NCI-H226 (cell line): ENCODE measurements around the gene SLC17A1.

Experiments
- DNase-seq: peaks from one replicate; pipeline ENCODE4 v3.0.0-alpha.2; 2015

SLC17A1 gene

GRCh38 chr6:25830458-25830857 lies 1.4 kb downstream of the SLC17A1 start:
- DNase-seq: no peak

GRCh38 chr6:25829375-25829774 lies 2.5 kb downstream of the SLC17A1 start:
- no peak for DNase-seq

- no peak for DNase-seq
Measured at GRCh38 chr6:25821341-25821740, 10.5 kb downstream of the SLC17A1 start.

GRCh38 chr6:25816252-25816651 lies 15.6 kb downstream of the SLC17A1 start:
- no peak for DNase-seq

GRCh38 chr6:25815194-25815593 lies 16.7 kb downstream of the SLC17A1 start:
- DNase-seq: no peak

GRCh38 chr6:25804804-25805203 lies 27.0 kb downstream of the SLC17A1 start:
- no peak for DNase-seq

GRCh38 chr6:25801436-25801835 lies 30.4 kb downstream of the SLC17A1 start:
- DNase-seq: no peak

GRCh38 chr6:25794784-25795183 lies 37.1 kb downstream of the SLC17A1 start:
- DNase-seq: no peak

- no peak for DNase-seq
Measured at GRCh38 chr6:25793970-25794369, 37.9 kb downstream of the SLC17A1 start.

- DNase-seq: no peak
Measured at GRCh38 chr6:25792016-25792415, 39.8 kb downstream of the SLC17A1 start.

GRCh38 chr6:25789475-25789874 lies 42.4 kb downstream of the SLC17A1 start:
- no peak for DNase-seq

GRCh38 chr6:25788305-25788922 lies 43.4 kb downstream of the SLC17A1 start:
- DNase-seq: peak; percentile 49

GRCh38 chr6:25787428-25787827 lies 44.4 kb downstream of the SLC17A1 start:
- DNase-seq: no peak

GRCh38 chr6:25781134-25781533 lies 50.7 kb downstream of the SLC17A1 start:
- DNase-seq: no peak

- DNase-seq: no peak
Measured at GRCh38 chr6:25777856-25778649, 53.8 kb downstream of the SLC17A1 start.

GRCh38 chr6:25777031-25777430 lies 54.8 kb downstream of the SLC17A1 start:
- no peak for DNase-seq

- no peak for DNase-seq
Measured at GRCh38 chr6:25774120-25774715, 57.6 kb downstream of the SLC17A1 start.

- peak; percentile 51 for DNase-seq
Measured at GRCh38 chr6:25769983-25770382, 61.9 kb downstream of the SLC17A1 start.

GRCh38 chr6:25768566-25768965 lies 63.3 kb downstream of the SLC17A1 start:
- DNase-seq: no peak

- DNase-seq: no peak
Measured at GRCh38 chr6:25764611-25765010, 67.2 kb downstream of the SLC17A1 start.

- DNase-seq: no peak
Measured at GRCh38 chr6:25757936-25758642, 73.8 kb downstream of the SLC17A1 start.

GRCh38 chr6:25756382-25757363 lies 75.2 kb downstream of the SLC17A1 start:
- no peak for DNase-seq
